Astrocyte (in vitro differentiated cells and primary cell): ENCODE data around the gene WWC2. TPM values are rescaled to one million over a fixed set of nuclear protein-coding genes. Genes with fewer than 3 reads are reported as not detected.

Source experiments
- DNase-seq: peaks from one replicate; pipeline ENCODE4 v3.0.0-alpha.2; 2010; ENCODE audit warnings: low read depth
- FAIRE-seq: peaks from 2 replicates; lab custom pipeline; 2011; peaks lifted over from hg19 to GRCh38; lab: Jason Lieb, UNC
- H2AFZ ChIP-seq: 2 replicates; pipeline ENCODE4 v1.6.0; 2012; ENCODE audit warnings: low read depth, low read length, inconsistent platforms
- H3K27ac ChIP-seq: 2 replicates; pipeline ENCODE4 v1.5.1; 2011; ENCODE audit warnings: low read depth, low read length, inconsistent platforms
- H3K27me3 ChIP-seq: 2 replicates; pipeline ENCODE4 v1.6.0; 2011; ENCODE audit warnings: low read length, inconsistent platforms; ENCODE audit not compliant: insufficient read depth
- H3K36me3 ChIP-seq: 2 replicates; pipeline ENCODE4 v1.5.1; 2011; ENCODE audit warnings: low read length, inconsistent platforms; ENCODE audit not compliant: insufficient read depth
- H3K4me1 ChIP-seq: 2 replicates; pipeline ENCODE4 v1.5.1; 2011; ENCODE audit warnings: low read length, inconsistent platforms; ENCODE audit not compliant: insufficient read depth
- H3K4me2 ChIP-seq: 2 replicates; pipeline ENCODE4 v1.6.0; 2012; ENCODE audit warnings: low read length, inconsistent platforms
- H3K4me3 ChIP-seq: 2 replicates; pipeline ENCODE4 v1.5.1; 2011; ENCODE audit warnings: low read depth, mild to moderate bottlenecking, low read length, inconsistent platforms; ENCODE audit not compliant: insufficient read depth
- H3K79me2 ChIP-seq: 2 replicates; pipeline ENCODE4 v1.6.0; 2012; ENCODE audit warnings: mild to moderate bottlenecking, low read length, inconsistent platforms; ENCODE audit not compliant: insufficient read depth
- H3K9ac ChIP-seq: 2 replicates; pipeline ENCODE4 v1.6.0; 2012; ENCODE audit warnings: mild to moderate bottlenecking, low read length, inconsistent platforms
- H3K9me3 ChIP-seq: 2 replicates; pipeline ENCODE4 v1.5.1; 2012; ENCODE audit warnings: low read depth, mild to moderate bottlenecking, low read length, inconsistent platforms; ENCODE audit not compliant: insufficient read depth
- H4K20me1 ChIP-seq: 2 replicates; pipeline ENCODE4 v1.6.0; 2012; ENCODE audit warnings: low read length, inconsistent platforms; ENCODE audit not compliant: insufficient read depth
- H3K27ac Mint-ChIP-seq: one replicate; pipeline ENCODE4 v1.8.0; 2021; ENCODE audit warnings: mild to moderate bottlenecking, mixed read lengths; ENCODE audit not compliant: unreplicated experiment
- H3K27me3 Mint-ChIP-seq: one replicate; pipeline ENCODE4 v1.8.0; 2021; ENCODE audit warnings: low read depth, mixed read lengths; ENCODE audit not compliant: unreplicated experiment
- H3K36me3 Mint-ChIP-seq: one replicate; pipeline ENCODE4 v1.8.0; 2021; ENCODE audit warnings: low read depth, mixed read lengths; ENCODE audit not compliant: unreplicated experiment
- H3K4me1 Mint-ChIP-seq: one replicate; pipeline ENCODE4 v1.8.0; 2021; ENCODE audit warnings: low read depth, mixed read lengths; ENCODE audit not compliant: unreplicated experiment
- H3K4me3 Mint-ChIP-seq: one replicate; pipeline ENCODE4 v1.8.0; 2021; ENCODE audit warnings: mild to moderate bottlenecking, moderate library complexity, mixed read lengths; ENCODE audit not compliant: unreplicated experiment
- H3K9me3 Mint-ChIP-seq: one replicate; pipeline ENCODE4 v1.8.0; 2021; ENCODE audit warnings: mild to moderate bottlenecking, mixed read lengths; ENCODE audit not compliant: unreplicated experiment
- EZH2 ChIP-seq: IDR thresholded peaks from 2 replicates; pipeline ENCODE4 v1.6.1; 2012; ENCODE audit warnings: mild to moderate bottlenecking, low read length, inconsistent platforms; ENCODE audit not compliant: insufficient read depth
- total RNA-seq: library from RNA; stranded (reverse); gene quantifications from 2 replicates; pipeline ENCODE4 v1.2.1, GENCODE V29; 2021
- TF ChIP-seq, protein P1 (sequence below): IDR thresholded peaks from 2 replicates; pipeline ENCODE4 v1.5.1; 2011; ENCODE audit warnings: low read depth, mild to moderate bottlenecking, inconsistent platforms, low read length, moderate library complexity; ENCODE audit not compliant: insufficient read depth

Gene WWC2
- total RNA-seq, 1 donor from 2014 or later = 62.6 TPM

DNA sequence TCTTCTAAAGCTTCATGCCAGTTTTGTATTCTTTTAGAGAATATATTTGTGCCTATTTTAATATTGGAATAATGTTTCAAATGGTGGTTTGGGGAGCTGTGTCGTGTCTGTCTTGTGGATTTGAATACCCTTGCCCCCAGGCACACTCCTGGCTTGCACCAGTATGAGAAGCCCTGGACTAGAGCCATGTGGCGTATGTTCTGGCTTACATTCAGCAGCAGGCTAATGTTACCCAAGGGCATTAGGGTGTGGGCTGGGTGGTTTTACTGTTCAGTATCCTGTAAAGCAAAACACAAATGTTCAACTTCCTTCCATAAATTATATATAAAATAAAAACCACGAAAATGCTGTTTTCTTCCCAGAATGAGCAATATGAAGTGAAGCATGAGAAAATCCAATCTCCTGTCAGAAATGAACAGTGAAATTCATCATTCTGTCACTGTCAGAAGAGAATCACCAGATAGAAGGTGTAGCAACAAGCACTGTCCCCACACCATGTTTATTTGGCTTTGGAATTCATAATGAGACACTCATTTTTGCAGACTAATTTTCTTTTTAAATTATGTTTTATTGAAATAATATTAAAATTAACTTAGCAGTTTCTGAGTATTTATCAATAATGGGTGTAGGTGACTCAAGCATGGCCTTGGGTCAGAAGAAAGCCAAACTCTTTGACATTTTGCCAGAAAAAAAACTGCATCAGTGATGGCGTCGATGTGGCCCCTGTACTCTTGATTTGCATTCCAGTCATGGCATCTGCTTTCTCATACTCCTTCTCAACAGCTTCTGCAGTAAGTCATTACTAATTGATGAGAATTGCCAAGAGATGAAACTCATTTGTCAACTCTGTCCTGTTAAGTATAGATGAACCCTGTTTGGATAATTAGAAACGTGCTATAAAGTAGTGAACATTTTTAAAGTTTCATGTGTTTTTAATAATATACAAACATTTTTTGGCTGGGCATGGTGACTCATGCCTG is 43.8 kb downstream of the WWC2 start:
- Mint-ChIP-seq H3K4me3 (no peak overlapping the region), H3K27me3 (no peaks in the 10 kb centered on the region), H3K27ac (peak overlapping the region; percentile 44), H3K9me3 (no peaks in the 10 kb centered on the region), H3K4me1 (peaks cover 46% of the 10 kb centered on the region), H3K36me3 (peaks cover 2% of the 10 kb centered on the region)
- DNase-seq = peak; percentile 80
- peaks cover 89% of the 10 kb centered on the region for H3K79me2 ChIP-seq
- H3K4me2 ChIP-seq = peak overlapping the region; percentile 12
- peaks cover 36% of the 10 kb centered on the region for H4K20me1 ChIP-seq
- no peak for TF ChIP-seq EZH2
- TF ChIP-seq, protein P1, sequence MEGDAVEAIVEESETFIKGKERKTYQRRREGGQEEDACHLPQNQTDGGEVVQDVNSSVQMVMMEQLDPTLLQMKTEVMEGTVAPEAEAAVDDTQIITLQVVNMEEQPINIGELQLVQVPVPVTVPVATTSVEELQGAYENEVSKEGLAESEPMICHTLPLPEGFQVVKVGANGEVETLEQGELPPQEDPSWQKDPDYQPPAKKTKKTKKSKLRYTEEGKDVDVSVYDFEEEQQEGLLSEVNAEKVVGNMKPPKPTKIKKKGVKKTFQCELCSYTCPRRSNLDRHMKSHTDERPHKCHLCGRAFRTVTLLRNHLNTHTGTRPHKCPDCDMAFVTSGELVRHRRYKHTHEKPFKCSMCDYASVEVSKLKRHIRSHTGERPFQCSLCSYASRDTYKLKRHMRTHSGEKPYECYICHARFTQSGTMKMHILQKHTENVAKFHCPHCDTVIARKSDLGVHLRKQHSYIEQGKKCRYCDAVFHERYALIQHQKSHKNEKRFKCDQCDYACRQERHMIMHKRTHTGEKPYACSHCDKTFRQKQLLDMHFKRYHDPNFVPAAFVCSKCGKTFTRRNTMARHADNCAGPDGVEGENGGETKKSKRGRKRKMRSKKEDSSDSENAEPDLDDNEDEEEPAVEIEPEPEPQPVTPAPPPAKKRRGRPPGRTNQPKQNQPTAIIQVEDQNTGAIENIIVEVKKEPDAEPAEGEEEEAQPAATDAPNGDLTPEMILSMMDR = no peak
- no peak overlapping the region for H2AFZ ChIP-seq
- no peaks in the 10 kb centered on the region for H3K36me3 ChIP-seq
- H3K27ac ChIP-seq = peak overlapping the region; percentile 5
- H3K9ac ChIP-seq = no peak overlapping the region
- FAIRE-seq = peak; percentile 13
- no peak overlapping the region for H3K4me3 ChIP-seq
- H3K27me3 ChIP-seq = no peaks in the 10 kb centered on the region
- peaks cover 43% of the 10 kb centered on the region for H3K4me1 ChIP-seq
- no peaks in the 10 kb centered on the region for H3K9me3 ChIP-seq

GRCh38 chr4:183144787-183145186 is 45.7 kb downstream of the WWC2 start:
- Mint-ChIP-seq H3K9me3 (no peaks in the 10 kb centered on the region), H3K36me3 (no peaks in the 10 kb centered on the region), H3K27me3 (no peaks in the 10 kb centered on the region), H3K4me3 (no peak overlapping the region), H3K27ac (no peak overlapping the region), H3K4me1 (peaks cover 37% of the 10 kb centered on the region)
- Histone ChIP-seq H2AFZ (no peak overlapping the region), H3K36me3 (no peaks in the 10 kb centered on the region), H3K4me3 (no peak overlapping the region), H3K9ac (no peak overlapping the region), H3K27ac (no peak overlapping the region), H3K79me2 (peaks cover 85% of the 10 kb centered on the region), H3K4me2 (no peak overlapping the region), H3K27me3 (no peaks in the 10 kb centered on the region), H3K9me3 (no peaks in the 10 kb centered on the region), H3K4me1 (peaks cover 32% of the 10 kb centered on the region), H4K20me1 (peaks cover 46% of the 10 kb centered on the region)
- FAIRE-seq (no peak), DNase-seq (no peak)
- TF ChIP-seq, protein P1 = no peak
- no peak for TF ChIP-seq EZH2
